GM23338 (cell line): ENCODE measurements around the gene ANKRD44. TPM values are rescaled to one million over a fixed set of nuclear protein-coding genes. Genes with fewer than 3 reads are reported as not detected.

ENCODE experiments used
- ATAC-seq: fragments of 200-7000 bp; cut with Tn5 transposase; 3 replicates; pipeline ENCODE4 v1.9.1; 2020
- DNase-seq: peaks from one replicate; pipeline ENCODE4 v3.0.0-alpha.2; 2015; ENCODE audit warnings: low spot score
- H2AFZ ChIP-seq: fragments of 200-600 bp; sonication (generic); 2 replicates; pipeline ENCODE4 v1.8.0; 2016; ENCODE audit warnings: antibody characterized with exemption, mild to moderate bottlenecking, moderate library complexity
- H3F3A ChIP-seq: fragments of 200-600 bp; sonication (generic); replicated peaks from 2 replicates; pipeline ENCODE4 v1.8.0; 2017; ENCODE audit warnings: antibody characterized with exemption, mixed run types, low read depth
- H3K27ac ChIP-seq: fragments of 200-600 bp; sonication (generic); 2 replicates; pipeline ENCODE4 v1.6.1; 2016; ENCODE audit warnings: low read depth
- H3K27me3 ChIP-seq: fragments of 200-600 bp; sonication (generic); 2 replicates; pipeline ENCODE4 v1.8.0; 2016; ENCODE audit warnings: mild to moderate bottlenecking, mixed run types, moderate library complexity; ENCODE audit not compliant: insufficient read depth
- H3K36me3 ChIP-seq: fragments of 200-600 bp; sonication (generic); 2 replicates; pipeline ENCODE4 v1.8.0; 2016; ENCODE audit warnings: mild to moderate bottlenecking; ENCODE audit not compliant: insufficient read depth
- H3K4me1 ChIP-seq: fragments of 200-600 bp; sonication (generic); 2 replicates; pipeline ENCODE4 v1.8.0; 2016; ENCODE audit warnings: mild to moderate bottlenecking, moderate library complexity; ENCODE audit not compliant: insufficient read depth
- H3K4me2 ChIP-seq: fragments of 200-600 bp; sonication (generic); 2 replicates; pipeline ENCODE4 v1.7.1; 2017; ENCODE audit warnings: mixed run types
- H3K4me3 ChIP-seq: fragments of 200-600 bp; sonication (generic); 2 replicates; pipeline ENCODE4 v1.6.1; 2016; ENCODE audit warnings: mixed run types
- H3K79me2 ChIP-seq: fragments of 200-600 bp; sonication (generic); replicated peaks from 2 replicates; pipeline ENCODE4 v1.8.0; 2017; ENCODE audit warnings: mild to moderate bottlenecking; ENCODE audit not compliant: insufficient read depth
- H3K9me2 ChIP-seq: fragments of 200-600 bp; sonication (generic); 2 replicates; pipeline ENCODE4 v1.8.0; 2017; ENCODE audit not compliant: insufficient read depth
- H4K20me1 ChIP-seq: fragments of 200-600 bp; sonication (generic); replicated peaks from 2 replicates; pipeline ENCODE4 v1.8.0; 2017; ENCODE audit warnings: mild to moderate bottlenecking; ENCODE audit not compliant: insufficient read depth
- H3K27ac Mint-ChIP-seq: 2 replicates; pipeline ENCODE4 v1.8.0; 2020; ENCODE audit warnings: inconsistent platforms, mild to moderate bottlenecking, moderate library complexity, mixed read lengths
- H3K27me3 Mint-ChIP-seq: 3 replicates; pipeline ENCODE4 v1.8.0; 2022; ENCODE audit warnings: low read depth, mild to moderate bottlenecking, moderate library complexity, mixed read lengths, inconsistent platforms; ENCODE audit not compliant: insufficient read depth, poor library complexity
- H3K36me3 Mint-ChIP-seq: 3 replicates; pipeline ENCODE4 v1.8.0; 2021; ENCODE audit warnings: low read depth, mild to moderate bottlenecking, inconsistent platforms, moderate library complexity, mixed read lengths
- H3K4me1 Mint-ChIP-seq: 3 replicates; pipeline ENCODE4 v1.8.0; 2020; ENCODE audit warnings: mild to moderate bottlenecking, inconsistent platforms, mixed read lengths
- H3K4me3 Mint-ChIP-seq: 3 replicates; pipeline ENCODE4 v1.8.0; 2021; ENCODE audit warnings: moderate library complexity, mild to moderate bottlenecking, inconsistent platforms, mixed read lengths
- H3K9me3 Mint-ChIP-seq: 3 replicates; pipeline ENCODE4 v1.8.0; 2020; ENCODE audit warnings: moderate library complexity, mild to moderate bottlenecking, inconsistent platforms, mixed read lengths
- CREB1 ChIP-seq: fragments of 250-450 bp; sonication (Bioruptor Pico); IDR thresholded peaks from 2 replicates; pipeline ENCODE4 v1.5.0; 2020; ENCODE audit warnings: low read depth, mild to moderate bottlenecking, moderate library complexity
- CTCF ChIP-seq, 2 experiments: fragments of 200-600 bp in 1 of 2; sonication (generic) in 1 of 2; conservative IDR thresholded peaks; 2 replicates each; pipeline versions ENCODE4 v1.5.1 to v1.6.1; 2016 to 2017; ENCODE audit warnings: antibody characterized with exemption in 2 of 2, low read depth in 2 of 2, mild to moderate bottlenecking in 2 of 2, moderate library complexity in 1 of 2
- ETS1 ChIP-seq: IDR thresholded peaks from 2 replicates; pipeline ENCODE4 v1.6.1; 2016; ENCODE audit warnings: antibody characterized with exemption
- EZH2 ChIP-seq: fragments of 200-600 bp; sonication (generic); IDR thresholded peaks from one replicate; pipeline ENCODE4 v1.8.0; 2017; ENCODE audit warnings: antibody characterized with exemption, mild to moderate bottlenecking, low read depth; ENCODE audit not compliant: unreplicated experiment
- EZH2phosphoT487 ChIP-seq: fragments of 200-600 bp; sonication (generic); IDR thresholded peaks from one replicate; pipeline ENCODE4 v1.8.1; 2018; ENCODE audit warnings: antibody characterized with exemption; ENCODE audit not compliant: unreplicated experiment
- JUNB ChIP-seq: IDR thresholded peaks from one replicate; pipeline ENCODE4 v1.6.1; 2016; ENCODE audit warnings: antibody characterized with exemption; ENCODE audit not compliant: unreplicated experiment
- NANOG ChIP-seq: IDR thresholded peaks from 2 replicates; pipeline ENCODE4 v1.6.1; 2016; ENCODE audit warnings: antibody characterized with exemption, borderline replicate concordance
- POLR2AphosphoS5 ChIP-seq: IDR thresholded peaks from 2 replicates; pipeline ENCODE4 v1.6.1; 2016; ENCODE audit warnings: antibody characterized with exemption, low read depth
- STAT1 ChIP-seq: IDR thresholded peaks from one replicate; pipeline ENCODE4 v1.6.1; 2016; ENCODE audit warnings: antibody characterized with exemption; ENCODE audit not compliant: unreplicated experiment
- ZNF114 ChIP-seq: fragments of 250-450 bp; sonication (Bioruptor Pico); IDR thresholded peaks from 2 replicates; pipeline ENCODE4 v1.5.0; 2020; ENCODE audit warnings: mild to moderate bottlenecking, moderate library complexity
- ZNF331 ChIP-seq: fragments of 250-450 bp; sonication (Bioruptor Pico); IDR thresholded peaks from 2 replicates; pipeline ENCODE4 v1.5.0; 2020; ENCODE audit warnings: low read depth, mild to moderate bottlenecking, moderate library complexity
- polyA plus RNA-seq: library from polyadenylated mRNA; unstranded; fragments of >200 nt; fragmentation: Nextera tagmentation; extraction: Ambion mirVana; gene quantifications from 2 replicates; pipeline ENCODE4 v1.2.1, GENCODE V29; 2016
- total RNA-seq: library from RNA; depleted of rRNA; stranded (reverse); fragments of >200 nt; shearing (Covaris generic); gene quantifications from 2 replicates; pipeline ENCODE4 v1.2.3, GENCODE V29; 2014
- TF ChIP-seq, protein P1 (sequence below): IDR thresholded peaks from one replicate; pipeline ENCODE4 v1.6.1; 2018; ENCODE audit warnings: antibody characterized with exemption; ENCODE audit not compliant: unreplicated experiment
- TF ChIP-seq, protein P2 (sequence below): fragments of 250-450 bp; sonication (Bioruptor Pico); IDR thresholded peaks from 2 replicates; pipeline ENCODE4 v1.5.0; 2020; ENCODE audit warnings: mild to moderate bottlenecking, moderate library complexity

The ANKRD44 gene
- total and polyA plus RNA-seq, 2 experiments from 2014 or later: 0.44 to 0.56 TPM

DNA sequence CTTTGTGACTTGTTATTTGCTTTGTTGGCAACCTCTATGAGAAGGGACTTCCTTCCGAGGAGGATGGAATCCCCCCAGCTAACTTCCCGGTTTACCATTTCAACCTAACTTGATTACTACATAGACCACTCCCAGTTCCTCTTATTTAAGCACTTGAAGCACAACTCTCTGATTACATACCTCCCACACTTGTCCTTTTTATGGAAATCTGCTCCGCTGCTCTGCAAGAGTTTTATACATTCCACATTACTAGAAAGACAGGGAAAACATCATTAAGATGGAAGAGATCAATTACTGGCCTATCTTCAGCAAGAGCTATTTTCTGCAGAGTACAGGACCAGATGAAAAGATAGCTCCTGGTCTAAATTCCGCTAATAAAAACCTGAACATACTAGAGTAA, 224.1 kb downstream of the ANKRD44 start:
- Histone ChIP-seq H3K27ac (no peak overlapping the region), H4K20me1 (no peaks in the 10 kb centered on the region), H3K4me3 (no peak overlapping the region), H2AFZ (no peak overlapping the region), H3K36me3 (no peaks in the 10 kb centered on the region), H3K27me3 (no peaks in the 10 kb centered on the region), H3K4me1 (no peaks in the 10 kb centered on the region), H3K79me2 (no peaks in the 10 kb centered on the region), H3F3A (no peaks in the 10 kb centered on the region), H3K9me2 (no peaks in the 10 kb centered on the region), H3K4me2 (no peak overlapping the region)
- DNase-seq (no peak), ATAC-seq (no peak)
- Mint-ChIP-seq H3K27ac (no peak overlapping the region), H3K36me3 (no peaks in the 10 kb centered on the region), H3K4me3 (no peak overlapping the region), H3K27me3 (no peaks in the 10 kb centered on the region), H3K4me1 (no peaks in the 10 kb centered on the region; the same call in 2 of the 3 replicates), H3K9me3 (no peaks in the 10 kb centered on the region)
- TF ChIP-seq ZNF331 (no peak), ETS1 (no peak), CTCF (conservative IDR thresholded peaks at IDR 0.05; ENCODE audit: low read depth in 2 of 2) (no peak), JUNB (no peak), EZH2 (no peak), CREB1 (CRISPR knock-in tag) (no peak), ZNF114 (CRISPR knock-in tag) (no peak), EZH2phosphoT487 (no peak), STAT1 (no peak), NANOG (no peak), POLR2AphosphoS5 (no peak)
- TF ChIP-seq, protein P1, sequence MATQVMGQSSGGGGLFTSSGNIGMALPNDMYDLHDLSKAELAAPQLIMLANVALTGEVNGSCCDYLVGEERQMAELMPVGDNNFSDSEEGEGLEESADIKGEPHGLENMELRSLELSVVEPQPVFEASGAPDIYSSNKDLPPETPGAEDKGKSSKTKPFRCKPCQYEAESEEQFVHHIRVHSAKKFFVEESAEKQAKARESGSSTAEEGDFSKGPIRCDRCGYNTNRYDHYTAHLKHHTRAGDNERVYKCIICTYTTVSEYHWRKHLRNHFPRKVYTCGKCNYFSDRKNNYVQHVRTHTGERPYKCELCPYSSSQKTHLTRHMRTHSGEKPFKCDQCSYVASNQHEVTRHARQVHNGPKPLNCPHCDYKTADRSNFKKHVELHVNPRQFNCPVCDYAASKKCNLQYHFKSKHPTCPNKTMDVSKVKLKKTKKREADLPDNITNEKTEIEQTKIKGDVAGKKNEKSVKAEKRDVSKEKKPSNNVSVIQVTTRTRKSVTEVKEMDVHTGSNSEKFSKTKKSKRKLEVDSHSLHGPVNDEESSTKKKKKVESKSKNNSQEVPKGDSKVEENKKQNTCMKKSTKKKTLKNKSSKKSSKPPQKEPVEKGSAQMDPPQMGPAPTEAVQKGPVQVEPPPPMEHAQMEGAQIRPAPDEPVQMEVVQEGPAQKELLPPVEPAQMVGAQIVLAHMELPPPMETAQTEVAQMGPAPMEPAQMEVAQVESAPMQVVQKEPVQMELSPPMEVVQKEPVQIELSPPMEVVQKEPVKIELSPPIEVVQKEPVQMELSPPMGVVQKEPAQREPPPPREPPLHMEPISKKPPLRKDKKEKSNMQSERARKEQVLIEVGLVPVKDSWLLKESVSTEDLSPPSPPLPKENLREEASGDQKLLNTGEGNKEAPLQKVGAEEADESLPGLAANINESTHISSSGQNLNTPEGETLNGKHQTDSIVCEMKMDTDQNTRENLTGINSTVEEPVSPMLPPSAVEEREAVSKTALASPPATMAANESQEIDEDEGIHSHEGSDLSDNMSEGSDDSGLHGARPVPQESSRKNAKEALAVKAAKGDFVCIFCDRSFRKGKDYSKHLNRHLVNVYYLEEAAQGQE: no peak
- TF ChIP-seq, protein P2, sequence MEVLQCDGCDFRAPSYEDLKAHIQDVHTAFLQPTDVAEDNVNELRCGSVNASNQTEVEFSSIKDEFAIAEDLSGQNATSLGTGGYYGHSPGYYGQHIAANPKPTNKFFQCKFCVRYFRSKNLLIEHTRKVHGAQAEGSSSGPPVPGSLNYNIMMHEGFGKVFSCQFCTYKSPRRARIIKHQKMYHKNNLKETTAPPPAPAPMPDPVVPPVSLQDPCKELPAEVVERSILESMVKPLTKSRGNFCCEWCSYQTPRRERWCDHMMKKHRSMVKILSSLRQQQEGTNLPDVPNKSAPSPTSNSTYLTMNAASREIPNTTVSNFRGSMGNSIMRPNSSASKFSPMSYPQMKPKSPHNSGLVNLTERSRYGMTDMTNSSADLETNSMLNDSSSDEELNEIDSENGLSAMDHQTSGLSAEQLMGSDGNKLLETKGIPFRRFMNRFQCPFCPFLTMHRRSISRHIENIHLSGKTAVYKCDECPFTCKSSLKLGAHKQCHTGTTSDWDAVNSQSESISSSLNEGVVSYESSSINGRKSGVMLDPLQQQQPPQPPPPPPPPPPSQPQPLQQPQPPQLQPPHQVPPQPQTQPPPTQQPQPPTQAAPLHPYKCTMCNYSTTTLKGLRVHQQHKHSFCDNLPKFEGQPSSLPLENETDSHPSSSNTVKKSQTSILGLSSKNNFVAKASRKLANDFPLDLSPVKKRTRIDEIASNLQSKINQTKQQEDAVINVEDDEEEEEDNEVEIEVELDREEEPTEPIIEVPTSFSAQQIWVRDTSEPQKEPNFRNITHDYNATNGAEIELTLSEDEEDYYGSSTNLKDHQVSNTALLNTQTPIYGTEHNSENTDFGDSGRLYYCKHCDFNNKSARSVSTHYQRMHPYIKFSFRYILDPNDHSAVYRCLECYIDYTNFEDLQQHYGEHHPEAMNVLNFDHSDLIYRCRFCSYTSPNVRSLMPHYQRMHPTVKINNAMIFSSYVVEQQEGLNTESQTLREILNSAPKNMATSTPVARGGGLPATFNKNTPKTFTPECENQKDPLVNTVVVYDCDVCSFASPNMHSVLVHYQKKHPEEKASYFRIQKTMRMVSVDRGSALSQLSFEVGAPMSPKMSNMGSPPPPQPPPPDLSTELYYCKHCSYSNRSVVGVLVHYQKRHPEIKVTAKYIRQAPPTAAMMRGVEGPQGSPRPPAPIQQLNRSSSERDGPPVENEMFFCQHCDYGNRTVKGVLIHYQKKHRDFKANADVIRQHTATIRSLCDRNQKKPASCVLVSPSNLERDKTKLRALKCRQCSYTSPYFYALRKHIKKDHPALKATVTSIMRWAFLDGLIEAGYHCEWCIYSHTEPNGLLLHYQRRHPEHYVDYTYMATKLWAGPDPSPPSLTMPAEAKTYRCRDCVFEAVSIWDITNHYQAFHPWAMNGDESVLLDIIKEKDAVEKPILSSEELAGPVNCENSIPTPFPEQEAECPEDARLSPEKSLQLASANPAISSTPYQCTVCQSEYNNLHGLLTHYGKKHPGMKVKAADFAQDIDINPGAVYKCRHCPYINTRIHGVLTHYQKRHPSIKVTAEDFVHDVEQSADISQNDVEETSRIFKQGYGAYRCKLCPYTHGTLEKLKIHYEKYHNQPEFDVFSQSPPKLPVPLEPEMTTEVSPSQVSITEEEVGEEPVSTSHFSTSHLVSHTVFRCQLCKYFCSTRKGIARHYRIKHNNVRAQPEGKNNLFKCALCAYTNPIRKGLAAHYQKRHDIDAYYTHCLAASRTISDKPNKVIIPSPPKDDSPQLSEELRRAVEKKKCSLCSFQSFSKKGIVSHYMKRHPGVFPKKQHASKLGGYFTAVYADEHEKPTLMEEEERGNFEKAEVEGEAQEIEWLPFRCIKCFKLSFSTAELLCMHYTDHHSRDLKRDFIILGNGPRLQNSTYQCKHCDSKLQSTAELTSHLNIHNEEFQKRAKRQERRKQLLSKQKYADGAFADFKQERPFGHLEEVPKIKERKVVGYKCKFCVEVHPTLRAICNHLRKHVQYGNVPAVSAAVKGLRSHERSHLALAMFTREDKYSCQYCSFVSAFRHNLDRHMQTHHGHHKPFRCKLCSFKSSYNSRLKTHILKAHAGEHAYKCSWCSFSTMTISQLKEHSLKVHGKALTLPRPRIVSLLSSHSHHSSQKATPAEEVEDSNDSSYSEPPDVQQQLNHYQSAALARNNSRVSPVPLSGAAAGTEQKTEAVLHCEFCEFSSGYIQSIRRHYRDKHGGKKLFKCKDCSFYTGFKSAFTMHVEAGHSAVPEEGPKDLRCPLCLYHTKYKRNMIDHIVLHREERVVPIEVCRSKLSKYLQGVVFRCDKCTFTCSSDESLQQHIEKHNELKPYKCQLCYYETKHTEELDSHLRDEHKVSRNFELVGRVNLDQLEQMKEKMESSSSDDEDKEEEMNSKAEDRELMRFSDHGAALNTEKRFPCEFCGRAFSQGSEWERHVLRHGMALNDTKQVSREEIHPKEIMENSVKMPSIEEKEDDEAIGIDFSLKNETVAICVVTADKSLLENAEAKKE (CRISPR knock-in tag): no peak
